PC-9 (cell line): Measurements from ENCODE around the gene CTAGE1. TPM values are rescaled to one million over a fixed set of nuclear protein-coding genes. Genes with fewer than 3 reads are reported as not detected.

Experiments used
- BruUV-seq: library from RNA; stranded (reverse); fragments of 400-500 nt; replicated peaks from 2 replicates; lab custom pipeline; 2021; lab: Mats Ljungman, UMichigan
- CTCF ChIA-PET: fragments of 300-600 bp; sonication (Branson Sonifier 250); formaldehyde crosslinking; loops from one replicate; lab custom pipeline; 2022; ENCODE audit warnings: antibody characterized with exemption; lab: Charles Lee
- POLR2A ChIA-PET: fragments of 300-600 bp; sonication (Branson Sonifier 250); formaldehyde crosslinking; loops from one replicate; lab custom pipeline; 2022; ENCODE audit warnings: antibody characterized with exemption; ENCODE audit not compliant: unreplicated experiment; lab: Charles Lee
- DNase-seq, 2 experiments: peaks; one replicate each; pipeline versions ENCODE4 v3.0.0 to v3.0.0-alpha.2; 2015 to 2022; ENCODE audit warnings: mixed read lengths in 1 of 2
- H2AFZ ChIP-seq: fragments of 200-600 bp; sonication (generic); 2 replicates; pipeline ENCODE4 v1.8.1; 2017; ENCODE audit warnings: antibody characterized with exemption
- H3F3A ChIP-seq: fragments of 200-600 bp; sonication (generic); 2 replicates; pipeline ENCODE4 v1.8.1; 2017; ENCODE audit warnings: antibody characterized with exemption, mild to moderate bottlenecking, low read depth; ENCODE audit not compliant: insufficient read depth
- H3K27ac ChIP-seq: fragments of 200-600 bp; sonication (generic); 2 replicates; pipeline ENCODE4 v1.6.1; 2016; ENCODE audit warnings: mixed run types
- H3K27me3 ChIP-seq: fragments of 200-600 bp; sonication (generic); 2 replicates; pipeline ENCODE4 v1.6.1; 2016; ENCODE audit warnings: low read depth, mixed run types; ENCODE audit not compliant: insufficient read depth
- H3K36me3 ChIP-seq: fragments of 200-600 bp; sonication (generic); 2 replicates; pipeline ENCODE4 v1.6.1; 2016; ENCODE audit warnings: low read depth, mixed run types
- H3K4me1 ChIP-seq: fragments of 200-600 bp; sonication (generic); replicated peaks from 2 replicates; pipeline ENCODE4 v1.6.1; 2016; ENCODE audit warnings: mixed run types; ENCODE audit not compliant: insufficient read depth
- H3K4me2 ChIP-seq: fragments of 200-600 bp; sonication (generic); 2 replicates; pipeline ENCODE4 v1.6.1; 2017; ENCODE audit warnings: mixed run types
- H3K4me3 ChIP-seq: fragments of 200-600 bp; sonication (generic); 2 replicates; pipeline ENCODE4 v1.6.1; 2016; ENCODE audit warnings: mixed run types
- H3K79me2 ChIP-seq: fragments of 200-600 bp; sonication (generic); 2 replicates; pipeline ENCODE4 v1.6.1; 2017; ENCODE audit warnings: low read depth, mixed run types
- H3K9me2 ChIP-seq: fragments of 200-600 bp; sonication (generic); 2 replicates; pipeline ENCODE4 v1.8.1; 2017; ENCODE audit warnings: mild to moderate bottlenecking; ENCODE audit not compliant: insufficient read depth
- H3K9me3 ChIP-seq: fragments of 200-600 bp; sonication (generic); 2 replicates; pipeline ENCODE4 v1.8.1; 2016; ENCODE audit warnings: low read depth; ENCODE audit not compliant: insufficient read depth
- H4K20me1 ChIP-seq: fragments of 200-600 bp; sonication (generic); 2 replicates; pipeline ENCODE4 v1.8.1; 2017; ENCODE audit not compliant: insufficient read depth
- EZH2 ChIP-seq: fragments of 200-600 bp; sonication (generic); IDR thresholded peaks from 2 replicates; pipeline ENCODE4 v1.8.0; 2017; ENCODE audit warnings: antibody characterized with exemption, low read depth
- intact Hi-C: fragments of 100-400 bp; cut with micrococcal nuclease; formaldehyde crosslinking; loops from one replicate; pipeline ENCODE4 v1.10.0; 2022; ENCODE audit not compliant: unreplicated experiment
- total RNA-seq: library from RNA; stranded (reverse); gene quantifications from 2 replicates; pipeline ENCODE4 v1.2.3, GENCODE V29; 2021
- TF ChIP-seq, protein P1 (sequence below): fragments of 200-600 bp; sonication (generic); conservative IDR thresholded peaks from 2 replicates; pipeline ENCODE4 v1.6.1; 2017; ENCODE audit warnings: mixed run types, antibody characterized with exemption, mild to moderate bottlenecking, moderate library complexity

The CTAGE1 gene
- total RNA-seq, 1 experiment from 2014 or later: not detected

DNA sequence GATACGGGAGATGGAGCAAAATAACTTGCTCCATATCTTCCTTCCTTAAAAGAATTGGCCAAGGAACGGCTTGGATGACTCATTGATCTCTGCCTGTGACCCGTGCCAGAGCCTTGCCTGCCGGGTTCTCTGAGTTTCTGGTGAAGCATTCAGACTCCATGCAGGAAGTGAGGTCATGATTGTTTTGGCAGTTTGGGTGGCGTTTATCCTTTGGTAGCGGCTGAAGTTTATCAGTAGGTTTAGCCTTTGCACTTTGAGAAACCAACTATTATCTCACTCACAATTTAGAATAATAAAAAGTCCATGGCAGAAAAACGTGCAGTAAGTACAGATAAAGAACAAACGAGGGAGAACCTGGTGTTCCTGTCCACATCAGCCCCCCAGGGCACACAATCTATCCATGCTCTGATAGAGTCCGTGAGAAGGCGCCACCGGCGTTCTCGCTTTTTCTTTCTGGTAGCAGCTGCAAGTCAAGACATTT lies 15.0 kb upstream of the CTAGE1 start:
- H3K4me1 ChIP-seq: peaks cover 23% of the 10 kb centered on the region
- no peak overlapping the region; the same call in 1 of the 2 replicates for H2AFZ ChIP-seq
- 0 out of 2 replicates have a peak overlapping the region, but pooled peaks have one; percentile 12 for H3K4me3 ChIP-seq
- no peaks in the 10 kb centered on the region for H3F3A ChIP-seq
- no peaks in the 10 kb centered on the region for H3K9me2 ChIP-seq
- peak overlapping the region; percentile 58 for H3K4me2 ChIP-seq
- TF ChIP-seq, protein P1, sequence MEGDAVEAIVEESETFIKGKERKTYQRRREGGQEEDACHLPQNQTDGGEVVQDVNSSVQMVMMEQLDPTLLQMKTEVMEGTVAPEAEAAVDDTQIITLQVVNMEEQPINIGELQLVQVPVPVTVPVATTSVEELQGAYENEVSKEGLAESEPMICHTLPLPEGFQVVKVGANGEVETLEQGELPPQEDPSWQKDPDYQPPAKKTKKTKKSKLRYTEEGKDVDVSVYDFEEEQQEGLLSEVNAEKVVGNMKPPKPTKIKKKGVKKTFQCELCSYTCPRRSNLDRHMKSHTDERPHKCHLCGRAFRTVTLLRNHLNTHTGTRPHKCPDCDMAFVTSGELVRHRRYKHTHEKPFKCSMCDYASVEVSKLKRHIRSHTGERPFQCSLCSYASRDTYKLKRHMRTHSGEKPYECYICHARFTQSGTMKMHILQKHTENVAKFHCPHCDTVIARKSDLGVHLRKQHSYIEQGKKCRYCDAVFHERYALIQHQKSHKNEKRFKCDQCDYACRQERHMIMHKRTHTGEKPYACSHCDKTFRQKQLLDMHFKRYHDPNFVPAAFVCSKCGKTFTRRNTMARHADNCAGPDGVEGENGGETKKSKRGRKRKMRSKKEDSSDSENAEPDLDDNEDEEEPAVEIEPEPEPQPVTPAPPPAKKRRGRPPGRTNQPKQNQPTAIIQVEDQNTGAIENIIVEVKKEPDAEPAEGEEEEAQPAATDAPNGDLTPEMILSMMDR: no peak
- TF ChIP-seq EZH2: no peak
- H4K20me1 ChIP-seq: no peaks in the 10 kb centered on the region
- H3K27me3 ChIP-seq: no peaks in the 10 kb centered on the region
- H3K27ac ChIP-seq: peak overlapping the region; percentile 45
- H3K79me2 ChIP-seq: no peaks in the 10 kb centered on the region
- H3K36me3 ChIP-seq: no peaks in the 10 kb centered on the region
- CTCF ChIA-PET: no interaction called here
- H3K9me3 ChIP-seq: no peaks in the 10 kb centered on the region; the same call in 1 of the 2 replicates
- intact Hi-C loops: no loop called here
- no TSS peak for BruUV-seq
- peak; percentile 60 to 81 for DNase-seq
- POLR2A ChIA-PET: no interaction called here

DNA sequence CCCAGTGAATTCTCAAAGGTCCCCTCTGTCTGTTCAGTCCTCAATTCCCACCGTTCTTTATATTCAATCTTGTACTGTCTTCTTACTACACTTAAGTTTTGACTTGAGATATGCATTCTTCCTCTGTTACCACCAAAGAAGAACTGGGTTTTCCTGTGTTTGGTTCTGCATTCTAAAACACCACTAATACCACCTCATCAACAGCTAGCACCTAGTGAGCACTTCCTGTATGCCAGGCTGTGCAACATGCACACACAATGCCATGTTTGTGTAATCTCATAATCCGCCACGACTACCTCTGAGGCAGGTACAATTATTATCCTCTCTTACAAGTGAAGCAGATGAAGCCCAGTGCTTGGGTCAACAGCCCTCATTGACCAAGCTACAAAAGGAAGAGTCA lies 11.8 kb upstream of the CTAGE1 start:
- Histone ChIP-seq H3K9me3 (no peaks in the 10 kb centered on the region; the same call in 1 of the 2 replicates), H2AFZ (no peak overlapping the region), H3K4me1 (peaks cover 23% of the 10 kb centered on the region), H3K4me2 (no peak overlapping the region), H4K20me1 (no peaks in the 10 kb centered on the region), H3F3A (no peaks in the 10 kb centered on the region), H3K9me2 (no peaks in the 10 kb centered on the region), H3K27me3 (no peaks in the 10 kb centered on the region), H3K79me2 (no peaks in the 10 kb centered on the region), H3K4me3 (no peak overlapping the region), H3K36me3 (no peaks in the 10 kb centered on the region), H3K27ac (no peak overlapping the region)
- POLR2A ChIA-PET: no interaction called here
- intact Hi-C loops: no loop called here
- TF ChIP-seq, protein P1: no peak
- no peak for TF ChIP-seq EZH2
- BruUV-seq: no TSS peak
- CTCF ChIA-PET: interaction anchor here (0.6 kb wide), 1 partner anchor 22 kb away, joined by 4 read pairs; no protein-coding TSS in a partner anchor
- no peak for DNase-seq

DNA sequence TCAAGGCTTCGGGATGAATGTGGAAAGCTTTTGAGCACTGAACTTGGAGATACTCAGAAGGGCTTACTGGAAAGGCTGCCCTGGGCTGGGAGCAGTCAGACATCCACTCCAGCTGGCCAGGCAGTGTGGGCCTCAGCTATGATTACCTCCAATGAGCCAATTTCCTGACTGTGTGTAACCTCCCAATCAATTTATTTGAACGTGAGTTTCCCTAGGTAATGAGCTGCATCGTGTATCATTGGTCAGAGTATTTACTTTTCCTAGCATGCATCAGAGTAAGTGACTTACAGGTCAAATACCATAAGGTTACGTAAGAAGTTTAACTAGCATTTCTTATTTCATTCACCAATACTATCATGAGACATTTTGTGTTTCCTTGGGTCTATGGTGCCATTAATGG lies 11.0 kb upstream of the CTAGE1 start:
- Histone ChIP-seq H3K4me3 (no peak overlapping the region), H3K27ac (no peak overlapping the region), H3K9me3 (no peaks in the 10 kb centered on the region; the same call in 1 of the 2 replicates), H3K4me1 (peaks cover 23% of the 10 kb centered on the region), H3K27me3 (no peaks in the 10 kb centered on the region), H3K36me3 (no peaks in the 10 kb centered on the region), H2AFZ (no peak overlapping the region), H4K20me1 (no peaks in the 10 kb centered on the region), H3K9me2 (no peaks in the 10 kb centered on the region), H3K4me2 (peak overlapping the region; percentile 26), H3F3A (no peaks in the 10 kb centered on the region), H3K79me2 (no peaks in the 10 kb centered on the region)
- ChIA-PET POLR2A (interaction anchor here (0.7 kb wide), 1 partner anchor 30 kb away, joined by 5 read pairs; no protein-coding TSS in a partner anchor), CTCF (no interaction called here)
- BruUV-seq: no TSS peak
- no peak for TF ChIP-seq EZH2
- TF ChIP-seq, protein P1: no peak
- intact Hi-C loops: no loop called here
- DNase-seq: peak in 1 of 2 experiments; percentile 60
